GM23248 (cell line): Measurements from ENCODE around the gene PTPN18. TPM values are rescaled to one million over a fixed set of nuclear protein-coding genes. Genes with fewer than 3 reads are reported as not detected.

Experiments
- DNase-seq: peaks from one replicate; pipeline ENCODE4 v3.0.0-alpha.2; 2015
- H2AFZ ChIP-seq: fragments of 200-600 bp; sonication (generic); 2 replicates; pipeline ENCODE4 v1.6.1; 2016; ENCODE audit warnings: antibody characterized with exemption
- H3F3A ChIP-seq: fragments of 200-600 bp; sonication (generic); 2 replicates; pipeline ENCODE4 v1.6.1; 2016; ENCODE audit warnings: mild to moderate bottlenecking, antibody characterized with exemption, mixed run types; ENCODE audit not compliant: insufficient read depth
- H3K27ac ChIP-seq: fragments of 200-600 bp; sonication (generic); 2 replicates; pipeline ENCODE4 v1.5.1; 2016; ENCODE audit warnings: mild to moderate bottlenecking
- H3K27me3 ChIP-seq: fragments of 200-600 bp; sonication (generic); replicated peaks from 2 replicates; pipeline ENCODE4 v1.6.1; 2016; ENCODE audit warnings: mild to moderate bottlenecking; ENCODE audit not compliant: insufficient read depth
- H3K36me3 ChIP-seq: fragments of 200-600 bp; sonication (generic); 2 replicates; pipeline ENCODE4 v1.6.1; 2016; ENCODE audit warnings: low read depth, mild to moderate bottlenecking
- H3K4me1 ChIP-seq: fragments of 200-600 bp; sonication (generic); 2 replicates; pipeline ENCODE4 v1.6.1; 2016; ENCODE audit warnings: mild to moderate bottlenecking; ENCODE audit not compliant: insufficient read depth
- H3K4me2 ChIP-seq: fragments of 200-600 bp; sonication (generic); one replicate; pipeline ENCODE4 v1.6.1; 2016; ENCODE audit warnings: mild to moderate bottlenecking; ENCODE audit not compliant: unreplicated experiment
- H3K4me3 ChIP-seq: fragments of 200-600 bp; sonication (generic); 2 replicates; pipeline ENCODE4 v1.5.1; 2016; ENCODE audit warnings: mild to moderate bottlenecking
- H3K79me2 ChIP-seq: fragments of 200-600 bp; sonication (generic); 2 replicates; pipeline ENCODE4 v1.6.1; 2016; ENCODE audit warnings: mild to moderate bottlenecking; ENCODE audit not compliant: insufficient read depth
- H3K9ac ChIP-seq: fragments of 200-600 bp; sonication (generic); 2 replicates; pipeline ENCODE4 v1.6.1; 2016; ENCODE audit warnings: mild to moderate bottlenecking
- H3K9me2 ChIP-seq: fragments of 200-600 bp; sonication (generic); 2 replicates; pipeline ENCODE4 v1.6.1; 2016; ENCODE audit warnings: mixed run types, mild to moderate bottlenecking, moderate library complexity; ENCODE audit not compliant: insufficient read depth
- H3K9me3 ChIP-seq: fragments of 200-600 bp; sonication (generic); one replicate; pipeline ENCODE4 v1.6.1; 2017; ENCODE audit warnings: low read depth
- H4K20me1 ChIP-seq: fragments of 200-600 bp; sonication (generic); 2 replicates; pipeline ENCODE4 v1.6.0; 2016; ENCODE audit not compliant: insufficient read depth
- EZH2 ChIP-seq: fragments of 200-600 bp; sonication (generic); IDR thresholded peaks from 2 replicates; pipeline ENCODE4 v1.6.1; 2018; ENCODE audit warnings: antibody characterized with exemption, mild to moderate bottlenecking; ENCODE audit not compliant: insufficient read depth, poor library complexity, severe bottlenecking
- EZH2phosphoT487 ChIP-seq: fragments of 200-600 bp; sonication (generic); IDR thresholded peaks from 2 replicates; pipeline ENCODE4 v1.6.1; 2018; ENCODE audit warnings: antibody characterized with exemption, moderate library complexity, mild to moderate bottlenecking, low read depth; ENCODE audit not compliant: insufficient read depth
- WGBS, 2 experiments: methylation state at CpG; one replicate each; pipeline ENCODE4 v1.1.6; 2015 to 2017; ENCODE audit warnings: low lambda C conversion rate in 2 of 2, low coverage in 1 of 2; ENCODE audit errors: missing lambda C conversion rate in 2 of 2; 5-methylcytosine and 5-hydroxymethylcytosine counted together
- in situ Hi-C: fragments of 300-500 bp; cut with MboI; formaldehyde crosslinking; loops from 2 replicates; pipeline ENCODE4 v1.15.0; 2020
- polyA plus RNA-seq: library from polyadenylated mRNA; unstranded; fragments of >200 nt; fragmentation: Nextera tagmentation; extraction: Ambion mirVana; gene quantifications from 2 replicates; pipeline ENCODE4 v1.2.1, GENCODE V29; 2016
- total RNA-seq: library from RNA; depleted of rRNA; stranded (reverse); fragments of >200 nt; shearing (Covaris generic); gene quantifications from 2 replicates; pipeline ENCODE4 v1.2.3, GENCODE V29; 2014

PTPN18 gene
- total and polyA plus RNA-seq, 2 experiments from 2014 or later = 17.5 to 19.2 TPM

DNA sequence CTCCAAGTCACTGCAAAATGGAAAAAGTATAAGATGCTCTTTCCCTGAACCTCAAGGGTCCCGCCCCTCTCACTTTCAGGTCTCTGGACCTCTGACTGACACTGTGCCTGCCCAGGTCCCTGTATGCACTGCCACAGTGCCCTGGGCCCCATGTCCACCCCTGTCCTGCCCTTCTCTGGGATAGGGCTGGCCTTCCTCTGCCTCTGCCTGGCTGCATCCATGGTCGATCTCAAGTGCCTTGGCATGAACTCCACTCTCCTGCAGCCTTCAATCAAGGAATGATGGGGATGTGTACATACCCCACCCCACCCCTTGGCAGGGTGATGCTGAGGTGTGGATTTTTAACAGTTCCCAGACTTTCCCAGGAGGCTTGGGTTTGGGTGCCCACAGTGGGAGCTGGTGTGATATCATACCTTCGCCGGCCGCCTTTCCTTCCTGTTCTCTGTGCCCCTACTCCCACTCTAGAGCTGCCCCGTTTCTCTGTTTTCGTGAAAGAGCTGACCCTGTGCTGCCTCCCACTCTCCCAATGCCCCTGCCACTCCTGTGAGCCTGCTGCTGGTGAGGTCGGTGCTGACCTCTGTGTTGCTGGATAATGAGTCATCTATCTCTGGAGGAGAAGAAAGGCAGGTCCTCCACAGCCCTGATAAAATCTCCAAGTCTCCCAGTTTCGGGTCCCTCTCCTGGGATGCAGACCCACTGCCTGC lies 18.9 kb downstream of the PTPN18 start:
- Histone ChIP-seq H3K9ac (no peak overlapping the region), H3K79me2 (peaks cover 82% of the 10 kb centered on the region), H3K27me3 (no peaks in the 10 kb centered on the region), H3K4me2 (peak overlapping the region; percentile 21), H3K9me3 (no peaks in the 10 kb centered on the region), H3K4me3 (0 out of 2 replicates have a peak overlapping the region, but pooled peaks have one; percentile 4), H3K27ac (no peak overlapping the region; the same call in 1 of the 2 replicates), H3K4me1 (peaks cover 19% of the 10 kb centered on the region), H3F3A (no peaks in the 10 kb centered on the region), H4K20me1 (no peaks in the 10 kb centered on the region), H2AFZ (no peak overlapping the region), H3K9me2 (no peaks in the 10 kb centered on the region), H3K36me3 (peaks cover 6% of the 10 kb centered on the region)
- in situ Hi-C loops = no loop called here
- TF ChIP-seq EZH2phosphoT487 = no peak
- TF ChIP-seq EZH2 = no peak
- 65 to 73% methylated on average over 7 to 9 of the region's 9 CpGs for WGBS, 2 experiments
- DNase-seq = peak; percentile 62

DNA sequence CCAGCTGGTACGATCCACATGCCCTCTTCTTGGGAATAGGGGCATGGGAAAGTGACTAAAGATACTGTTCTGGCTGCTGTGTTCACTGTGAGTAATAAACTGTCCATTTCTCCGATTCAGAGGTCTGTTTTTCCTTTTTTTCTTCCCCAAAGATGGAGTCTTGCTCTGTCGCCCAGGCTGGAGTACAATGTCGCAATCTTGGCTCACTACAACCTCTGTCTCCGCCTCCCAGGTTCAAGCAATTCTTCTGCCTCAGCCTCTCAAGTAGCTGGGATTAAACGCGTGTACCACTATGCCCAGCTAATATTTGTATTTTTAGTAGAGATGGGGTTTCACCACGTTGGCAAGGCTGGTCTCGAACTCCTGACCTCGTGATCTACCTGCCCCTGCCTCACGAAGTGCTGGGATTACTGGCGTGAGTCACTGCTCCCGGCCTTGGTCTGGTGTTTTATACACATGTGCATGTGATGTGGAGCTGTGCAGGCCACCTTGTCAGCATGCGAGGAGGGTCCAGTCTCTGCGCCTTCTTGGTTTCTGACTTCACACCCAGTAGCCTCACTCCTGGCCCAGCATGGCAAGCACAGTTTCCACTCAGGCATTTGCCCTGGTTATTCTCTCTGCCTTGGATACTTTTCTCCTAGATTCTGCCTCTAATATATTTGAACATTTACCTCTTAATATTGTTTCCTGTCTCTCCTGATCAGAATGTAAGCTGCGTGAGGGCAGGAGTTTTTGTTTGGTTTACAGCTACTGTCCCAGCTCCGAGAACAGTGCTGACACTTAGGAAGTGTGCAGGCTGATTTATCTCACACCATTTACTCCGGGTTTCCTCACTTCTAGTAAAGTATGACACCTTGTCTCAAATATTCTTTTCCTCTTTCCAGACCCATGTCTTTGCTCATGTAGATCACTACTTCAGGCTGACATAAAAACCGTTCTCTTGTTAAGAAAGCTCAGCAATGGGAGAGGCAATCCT lies 19.7 kb downstream of the PTPN18 start:
- H3K36me3 ChIP-seq = peaks cover 6% of the 10 kb centered on the region
- no peak overlapping the region for H2AFZ ChIP-seq
- H3K9ac ChIP-seq = no peak overlapping the region
- peaks cover 90% of the 10 kb centered on the region for H3K79me2 ChIP-seq
- no peak for DNase-seq
- WGBS, 2 experiments = 90 to 93% methylated on average over 19 of the region's 19 CpGs
- TF ChIP-seq EZH2 (no peak), EZH2phosphoT487 (no peak)
- no peaks in the 10 kb centered on the region for H4K20me1 ChIP-seq
- H3K9me3 ChIP-seq = no peaks in the 10 kb centered on the region
- in situ Hi-C loops = no loop called here
- H3K4me3 ChIP-seq = no peak overlapping the region
- H3K27ac ChIP-seq = no peak overlapping the region; the same call in 1 of the 2 replicates
- H3K4me2 ChIP-seq = no peak overlapping the region
- no peaks in the 10 kb centered on the region for H3K9me2 ChIP-seq
- no peaks in the 10 kb centered on the region for H3F3A ChIP-seq
- H3K27me3 ChIP-seq = no peaks in the 10 kb centered on the region
- peaks cover 19% of the 10 kb centered on the region for H3K4me1 ChIP-seq

DNA sequence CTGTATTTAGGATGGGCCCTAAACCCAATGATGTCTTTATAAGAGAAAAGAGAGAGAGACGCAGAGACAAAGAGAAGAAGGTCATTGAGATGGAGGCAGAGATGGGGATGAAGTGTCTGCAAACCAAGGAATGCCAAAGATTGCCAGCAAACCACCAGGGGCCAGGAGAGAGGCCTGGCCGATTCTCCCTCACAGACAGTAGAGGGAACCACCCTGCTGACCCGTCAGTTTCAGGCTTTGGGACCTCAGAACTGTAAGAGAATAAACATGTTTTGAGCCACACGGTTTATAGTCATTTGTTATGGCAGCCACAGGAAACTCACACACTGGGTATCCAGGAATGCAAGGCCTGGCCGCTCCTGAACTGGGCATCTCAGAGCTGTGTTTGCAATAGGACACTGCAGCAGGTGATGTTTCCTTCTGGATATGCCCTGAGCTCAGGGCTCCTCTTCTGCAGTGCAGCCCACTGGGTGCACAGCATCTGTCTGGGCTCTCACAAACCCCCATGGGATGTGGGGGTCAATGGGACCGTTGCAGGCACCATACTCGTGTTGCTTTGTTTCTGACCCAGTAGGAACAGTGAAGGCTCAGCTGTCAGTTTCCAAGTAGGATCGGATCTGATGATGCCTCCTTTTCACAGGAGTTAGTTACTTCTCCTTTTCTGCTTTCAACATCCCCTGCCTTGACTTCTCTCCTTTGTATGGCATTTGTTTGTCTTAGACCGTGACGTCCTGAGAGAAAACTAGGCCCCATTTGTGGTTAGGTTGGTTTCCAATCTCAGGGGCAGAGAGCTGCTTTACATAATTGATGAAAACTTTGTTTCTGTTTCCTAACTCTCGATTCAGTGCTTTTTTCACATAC lies 20.8 kb downstream of the PTPN18 start:
- no peak overlapping the region for H2AFZ ChIP-seq
- no peak overlapping the region for H3K4me3 ChIP-seq
- no peak overlapping the region for H3K9ac ChIP-seq
- no peaks in the 10 kb centered on the region for H4K20me1 ChIP-seq
- H3K9me2 ChIP-seq = no peaks in the 10 kb centered on the region
- no peaks in the 10 kb centered on the region for H3K9me3 ChIP-seq
- H3K79me2 ChIP-seq = peaks cover 88% of the 10 kb centered on the region
- peaks cover 19% of the 10 kb centered on the region for H3K4me1 ChIP-seq
- peaks cover 6% of the 10 kb centered on the region for H3K36me3 ChIP-seq
- TF ChIP-seq EZH2phosphoT487 (no peak), EZH2 (no peak)
- peak; percentile 34 for DNase-seq
- no peak overlapping the region for H3K4me2 ChIP-seq
- 75 to 76% methylated on average over 11 of the region's 11 CpGs for WGBS, 2 experiments
- no peaks in the 10 kb centered on the region for H3K27me3 ChIP-seq
- in situ Hi-C loops = no loop called here
- H3K27ac ChIP-seq = no peak overlapping the region
- no peaks in the 10 kb centered on the region for H3F3A ChIP-seq

DNA sequence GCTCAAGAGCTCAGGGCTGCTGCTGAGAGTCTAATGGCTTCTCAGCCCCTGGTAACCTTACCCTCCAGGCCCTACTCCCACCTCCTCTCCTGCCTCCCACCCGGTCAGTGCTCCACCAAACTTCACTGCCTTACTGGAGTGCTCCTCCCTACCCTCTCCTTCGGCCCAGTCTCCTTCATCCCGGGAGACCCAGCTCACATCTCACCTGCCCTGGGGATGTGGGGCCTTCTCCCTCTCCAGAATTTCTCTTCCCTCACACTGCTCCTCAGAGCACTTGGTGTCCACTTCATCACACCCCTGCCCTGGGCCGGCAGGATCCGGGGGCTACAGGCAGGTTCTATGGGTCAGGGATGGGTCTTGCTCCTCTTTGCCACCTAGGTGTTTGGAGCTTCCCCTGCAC lies 21.6 kb downstream of the PTPN18 start:
- no peak overlapping the region for H2AFZ ChIP-seq
- H3K79me2 ChIP-seq = peaks cover 94% of the 10 kb centered on the region
- H3K36me3 ChIP-seq = peaks cover 6% of the 10 kb centered on the region
- no peaks in the 10 kb centered on the region for H3F3A ChIP-seq
- peaks cover 19% of the 10 kb centered on the region for H3K4me1 ChIP-seq
- H3K27me3 ChIP-seq = no peaks in the 10 kb centered on the region
- no peak overlapping the region for H3K4me3 ChIP-seq
- in situ Hi-C loops = no loop called here
- no peak overlapping the region for H3K4me2 ChIP-seq
- no peaks in the 10 kb centered on the region for H3K9me2 ChIP-seq
- H3K27ac ChIP-seq = no peak overlapping the region
- WGBS, 2 experiments = 96 to 99% methylated on average over 5 of the region's 5 CpGs
- no peak overlapping the region for H3K9ac ChIP-seq
- H4K20me1 ChIP-seq = no peaks in the 10 kb centered on the region
- DNase-seq = no peak
- TF ChIP-seq EZH2phosphoT487 (no peak), EZH2 (no peak)
- no peaks in the 10 kb centered on the region for H3K9me3 ChIP-seq
